HUES64 (cell line): ENCODE data around the gene TEDC1.

Experiments used
- H3K27ac ChIP-seq: 2 replicates; pipeline ENCODE4 v1.7.0; 2013; ENCODE audit warnings: low read depth, low read length, inconsistent platforms
- H3K27me3 ChIP-seq: 2 replicates; pipeline ENCODE4 v1.6.1; 2013; ENCODE audit warnings: mild to moderate bottlenecking, low read length; ENCODE audit not compliant: insufficient read depth
- H3K36me3 ChIP-seq: 2 replicates; pipeline ENCODE4 v1.6.1; 2013; ENCODE audit warnings: mild to moderate bottlenecking, low read length; ENCODE audit not compliant: insufficient read depth
- H3K4me1 ChIP-seq: 2 replicates; pipeline ENCODE4 v1.6.1; 2013; ENCODE audit warnings: mild to moderate bottlenecking, low read length, moderate library complexity; ENCODE audit not compliant: insufficient read depth
- H3K4me3 ChIP-seq: 2 replicates; pipeline ENCODE4 v1.5.1; 2013; ENCODE audit warnings: mild to moderate bottlenecking, low read length, moderate library complexity
- H3K9ac ChIP-seq: 2 replicates; pipeline ENCODE4 v1.6.1; 2013; ENCODE audit warnings: mild to moderate bottlenecking, low read depth, low read length
- H3K9me3 ChIP-seq: 2 replicates; pipeline ENCODE4 v1.6.1; 2013; ENCODE audit warnings: low read depth, low read length; ENCODE audit not compliant: insufficient read depth
- WGBS: fragments of 150-250, 120-280 bp; methylation state at CpG from one replicate; pipeline ENCODE4 v1.1.7; 2013; ENCODE audit warnings: missing lambda C conversion rate; 5-methylcytosine and 5-hydroxymethylcytosine counted together

Gene TEDC1

DNA sequence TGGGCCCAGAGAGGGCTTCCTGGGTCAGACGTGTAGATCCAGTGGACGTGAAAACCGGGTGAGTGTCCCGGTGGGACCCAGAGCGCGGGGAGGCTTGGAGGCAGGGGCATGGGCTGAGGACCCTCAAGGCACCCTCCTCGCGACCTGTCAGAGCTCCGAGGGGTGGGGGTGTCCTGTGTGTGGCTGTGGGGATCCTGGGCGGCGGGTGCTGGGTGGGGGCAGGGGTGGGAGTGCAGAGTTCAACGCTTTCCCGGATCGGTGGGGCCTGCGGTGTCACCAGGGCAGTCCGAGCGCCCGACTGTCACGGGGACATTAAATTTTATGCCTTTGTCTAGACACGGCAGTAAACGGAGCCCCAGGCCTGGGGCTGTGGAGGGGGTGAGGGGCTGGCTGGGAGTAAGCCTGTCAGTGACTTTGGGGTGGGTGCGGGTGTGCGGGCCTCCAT lies 36.4 kb downstream of the TEDC1 start:
- H3K4me3 ChIP-seq = 0 out of 2 replicates have a peak overlapping the region, but pooled peaks have one; percentile 31
- H3K36me3 ChIP-seq = no peaks in the 10 kb centered on the region
- 65% methylated on average over 23 of the region's 23 CpGs for WGBS
- H3K27me3 ChIP-seq = peaks cover 53% of the 10 kb centered on the region
- H3K9ac ChIP-seq = no peak overlapping the region
- H3K4me1 ChIP-seq = no peaks in the 10 kb centered on the region
- H3K27ac ChIP-seq = no peak overlapping the region
- peaks cover 10% of the 10 kb centered on the region; the same call in 1 of the 2 replicates for H3K9me3 ChIP-seq

DNA sequence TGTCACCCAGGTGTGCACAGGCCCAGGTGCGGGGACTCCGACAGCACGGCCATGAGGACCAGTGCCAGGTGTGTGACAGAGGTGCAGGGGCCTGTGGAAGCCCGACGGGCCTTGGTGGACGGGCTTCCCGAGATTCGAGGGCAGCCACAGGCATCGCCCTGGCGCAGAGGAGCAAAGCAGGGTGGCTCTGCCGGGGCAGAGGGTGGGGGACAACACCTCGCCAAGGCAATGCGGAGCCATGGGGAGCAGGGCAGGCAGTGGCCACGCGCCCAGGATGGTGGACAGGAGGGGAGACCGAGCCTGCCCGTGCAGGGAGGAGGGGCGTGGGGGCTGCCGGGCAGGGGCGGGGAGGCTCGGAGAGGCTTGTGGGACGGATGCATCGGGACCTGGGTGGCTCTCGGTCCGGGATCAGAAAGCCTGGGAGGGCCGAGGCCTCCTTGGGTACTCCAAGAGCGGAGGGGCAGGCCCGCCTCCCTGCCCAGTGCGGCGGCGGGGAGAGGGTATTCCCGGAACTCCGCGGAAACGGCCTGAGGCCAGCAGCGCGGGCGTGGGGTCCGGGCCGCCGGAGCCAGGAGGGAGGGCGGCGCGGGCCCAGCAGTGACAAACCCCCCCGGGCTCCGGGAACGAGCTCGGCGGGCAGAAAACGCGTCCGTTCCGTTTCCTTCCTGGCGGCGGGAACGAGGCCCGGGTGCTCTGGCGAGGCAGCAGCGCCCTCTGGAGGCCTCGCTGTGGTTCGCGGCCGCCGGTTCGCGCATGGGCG lies 37.0 kb downstream of the TEDC1 start:
- peak overlapping the region; percentile 45 for H3K4me3 ChIP-seq
- no peak overlapping the region for H3K9ac ChIP-seq
- H3K4me1 ChIP-seq = no peaks in the 10 kb centered on the region
- no peak overlapping the region for H3K27ac ChIP-seq
- WGBS = 24% methylated on average over 67 of the region's 67 CpGs
- H3K36me3 ChIP-seq = no peaks in the 10 kb centered on the region
- H3K9me3 ChIP-seq = peaks cover 10% of the 10 kb centered on the region; the same call in 1 of the 2 replicates
- H3K27me3 ChIP-seq = peaks cover 52% of the 10 kb centered on the region

DNA sequence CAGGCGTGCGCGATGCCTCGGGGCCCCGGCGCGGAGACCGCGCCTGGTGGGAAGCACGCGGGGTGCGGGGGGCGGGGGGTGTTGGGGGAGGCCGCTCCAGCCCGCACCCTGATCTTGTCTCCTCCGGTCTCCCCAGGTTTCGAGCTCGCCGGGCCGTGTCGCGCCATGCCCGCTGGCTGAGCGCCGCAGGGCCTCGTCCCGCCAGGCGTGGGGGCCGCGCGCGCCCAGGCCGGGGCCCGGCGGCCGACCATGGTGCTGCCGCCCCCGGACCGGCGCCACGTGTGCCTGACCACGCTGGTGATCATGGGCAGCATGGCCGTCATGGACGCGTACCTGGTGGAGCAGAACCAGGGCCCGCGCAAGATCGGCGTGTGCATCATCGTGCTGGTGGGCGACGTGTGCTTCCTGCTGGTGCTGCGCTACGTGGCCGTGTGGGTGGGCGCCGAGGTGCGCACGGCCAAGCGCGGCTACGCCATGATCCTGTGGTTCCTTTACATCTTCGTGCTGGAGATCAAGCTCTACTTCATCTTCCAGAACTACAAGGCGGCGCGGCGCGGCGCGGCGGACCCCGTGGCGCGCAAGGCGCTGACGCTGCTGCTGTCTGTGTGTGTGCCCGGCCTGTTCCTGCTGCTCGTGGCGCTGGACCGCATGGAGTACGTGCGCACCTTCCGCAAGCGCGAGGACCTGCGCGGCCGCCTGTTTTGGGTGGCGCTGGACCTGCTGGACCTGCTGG lies 37.7 kb downstream of the TEDC1 start:
- Histone ChIP-seq H3K4me3 (no peak overlapping the region), H3K9me3 (peaks cover 10% of the 10 kb centered on the region; the same call in 1 of the 2 replicates), H3K36me3 (no peaks in the 10 kb centered on the region), H3K9ac (no peak overlapping the region), H3K27me3 (peaks cover 47% of the 10 kb centered on the region), H3K27ac (no peak overlapping the region), H3K4me1 (no peaks in the 10 kb centered on the region)
- WGBS = 59% methylated on average over 88 of the region's 89 CpGs

- H3K9me3 ChIP-seq = peaks cover 10% of the 10 kb centered on the region; the same call in 1 of the 2 replicates
- no peak overlapping the region for H3K27ac ChIP-seq
- no peak overlapping the region for H3K4me3 ChIP-seq
- no peak overlapping the region for H3K9ac ChIP-seq
- H3K27me3 ChIP-seq = peaks cover 42% of the 10 kb centered on the region
- WGBS = 94% methylated on average over 24 of the region's 24 CpGs
- no peaks in the 10 kb centered on the region for H3K4me1 ChIP-seq
- H3K36me3 ChIP-seq = no peaks in the 10 kb centered on the region
Measured at GRCh38 chr14:105529319-105529568, 38.2 kb downstream of the TEDC1 start.

DNA sequence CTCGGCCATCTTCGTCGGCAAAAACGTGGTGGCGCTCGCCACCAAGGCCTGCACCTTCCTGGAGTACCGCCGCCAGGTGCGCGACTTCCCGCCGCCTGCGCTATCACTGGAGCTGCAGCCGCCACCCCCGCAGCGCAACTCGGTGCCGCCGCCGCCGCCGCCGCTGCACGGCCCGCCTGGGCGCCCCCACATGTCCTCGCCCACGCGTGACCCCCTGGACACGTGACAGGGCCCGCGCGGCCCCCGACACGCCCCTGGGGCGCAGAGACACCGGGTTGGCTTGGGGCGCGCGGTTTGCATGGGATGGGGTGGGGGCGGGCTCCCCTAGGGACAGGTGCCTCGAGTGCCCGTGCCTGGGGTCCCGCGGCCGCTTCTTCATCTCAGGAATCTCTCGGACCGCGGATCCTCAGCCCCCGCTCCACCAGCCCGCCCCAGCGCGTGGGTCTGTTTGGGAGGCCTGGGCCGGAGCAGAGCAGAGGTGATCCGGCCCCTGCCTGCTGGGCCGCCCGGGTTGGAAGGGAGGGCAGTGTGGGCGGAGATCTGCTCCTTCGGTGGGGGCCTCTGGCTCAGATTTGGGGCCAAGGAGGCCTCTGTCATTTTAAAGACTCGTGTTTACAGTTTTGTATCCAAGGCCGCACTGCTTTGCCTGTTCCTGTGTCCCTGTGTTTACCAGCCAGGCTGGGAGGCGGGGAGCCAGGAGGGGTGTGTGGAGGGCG lies 38.7 kb downstream of the TEDC1 start:
- H3K9me3 ChIP-seq = peaks cover 10% of the 10 kb centered on the region; the same call in 1 of the 2 replicates
- H3K4me1 ChIP-seq = no peaks in the 10 kb centered on the region
- peaks cover 37% of the 10 kb centered on the region for H3K27me3 ChIP-seq
- no peaks in the 10 kb centered on the region for H3K36me3 ChIP-seq
- no peak overlapping the region for H3K9ac ChIP-seq
- no peak overlapping the region for H3K4me3 ChIP-seq
- no peak overlapping the region for H3K27ac ChIP-seq
- WGBS = 90% methylated on average over 63 of the region's 63 CpGs

DNA sequence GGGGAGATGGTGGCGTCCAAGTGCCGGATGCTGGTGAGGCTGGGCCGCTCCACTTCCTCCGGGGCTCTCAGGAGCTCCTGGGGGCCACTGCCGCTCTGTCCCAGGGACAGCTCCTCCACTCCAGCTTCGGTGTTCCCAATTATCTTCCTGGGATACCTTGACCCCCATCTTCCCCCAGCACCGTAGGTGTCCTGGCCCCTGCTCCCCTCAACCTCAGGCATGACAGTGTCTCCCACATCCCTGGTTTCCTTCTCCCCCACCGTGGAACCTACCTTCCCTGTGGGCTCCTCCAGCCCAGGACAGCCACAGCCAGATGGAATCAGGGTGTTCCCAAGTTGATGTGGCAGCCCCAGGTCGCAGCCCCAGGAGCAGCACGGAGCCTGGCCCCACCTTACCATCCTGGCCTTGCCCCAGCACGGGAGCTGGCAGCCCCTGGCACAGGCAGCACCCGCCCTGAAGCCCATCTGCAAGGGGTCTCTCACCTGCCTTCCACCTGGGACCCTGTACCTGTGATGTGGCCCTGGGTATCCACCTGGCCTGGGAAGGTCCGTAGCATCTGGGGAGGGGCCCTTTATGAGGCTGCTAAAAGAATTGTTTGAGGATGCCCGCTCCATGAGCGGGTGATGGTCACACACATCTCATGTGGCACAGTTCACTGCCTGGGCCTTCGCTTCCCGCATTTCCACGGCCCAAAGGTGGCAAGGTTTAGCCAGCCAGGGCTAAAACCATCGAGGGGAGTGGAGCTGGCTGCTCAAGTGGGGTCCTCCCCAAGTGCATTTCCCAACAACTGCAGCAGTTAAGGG lies 39.4 kb downstream of the TEDC1 start:
- H3K4me3 ChIP-seq = no peak overlapping the region
- no peak overlapping the region for H3K9ac ChIP-seq
- H3K9me3 ChIP-seq = peaks cover 10% of the 10 kb centered on the region; the same call in 1 of the 2 replicates
- no peaks in the 10 kb centered on the region for H3K4me1 ChIP-seq
- H3K27ac ChIP-seq = no peak overlapping the region
- WGBS = 80% methylated on average over 19 of the region's 19 CpGs
- H3K27me3 ChIP-seq = peaks cover 31% of the 10 kb centered on the region
- no peaks in the 10 kb centered on the region for H3K36me3 ChIP-seq

DNA sequence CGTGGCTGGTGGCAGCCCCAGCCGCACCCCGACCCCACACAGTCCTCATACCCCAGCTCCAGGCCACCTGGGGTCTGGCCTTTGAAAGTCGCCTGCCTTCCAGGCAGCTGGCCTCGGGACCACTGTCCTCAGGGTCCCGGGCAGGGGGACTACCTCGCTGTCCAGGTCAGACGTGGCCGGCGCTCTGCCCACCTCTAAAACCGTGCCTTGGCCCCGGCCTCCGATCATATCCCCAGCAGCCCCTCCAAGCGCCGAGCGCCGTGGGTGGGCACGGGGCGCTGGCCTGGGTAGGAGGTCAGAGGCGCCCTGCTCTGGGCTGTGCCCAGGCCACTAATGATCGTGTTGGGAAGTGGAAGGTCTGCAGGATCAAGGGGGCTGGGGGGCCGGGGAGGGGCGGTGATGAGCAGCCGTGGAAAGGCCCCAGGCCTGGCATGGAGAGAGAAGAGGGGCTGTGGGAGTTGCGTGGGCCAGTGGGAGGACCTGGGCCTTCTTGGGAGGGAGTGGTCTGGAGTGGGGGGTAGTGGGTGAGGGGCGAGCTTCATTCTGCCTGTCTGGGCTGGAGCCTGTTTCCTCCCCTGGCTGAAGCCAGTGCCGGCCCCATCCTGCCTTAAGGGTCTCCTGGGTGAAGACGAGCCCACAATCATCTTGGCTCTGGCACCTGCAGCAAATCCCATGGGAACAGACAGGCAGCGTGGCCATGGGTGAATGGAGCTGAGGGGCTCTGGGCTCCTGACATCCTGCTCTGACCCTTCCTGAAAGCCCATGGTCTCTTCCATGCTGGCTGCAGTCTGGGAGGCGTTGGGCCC lies 40.2 kb downstream of the TEDC1 start:
- no peak overlapping the region for H3K4me3 ChIP-seq
- no peaks in the 10 kb centered on the region for H3K36me3 ChIP-seq
- H3K4me1 ChIP-seq = no peaks in the 10 kb centered on the region
- H3K9ac ChIP-seq = no peak overlapping the region
- H3K27ac ChIP-seq = no peak overlapping the region
- peaks cover 23% of the 10 kb centered on the region for H3K27me3 ChIP-seq
- H3K9me3 ChIP-seq = peaks cover 10% of the 10 kb centered on the region; the same call in 1 of the 2 replicates
- 87% methylated on average over 30 of the region's 30 CpGs for WGBS

DNA sequence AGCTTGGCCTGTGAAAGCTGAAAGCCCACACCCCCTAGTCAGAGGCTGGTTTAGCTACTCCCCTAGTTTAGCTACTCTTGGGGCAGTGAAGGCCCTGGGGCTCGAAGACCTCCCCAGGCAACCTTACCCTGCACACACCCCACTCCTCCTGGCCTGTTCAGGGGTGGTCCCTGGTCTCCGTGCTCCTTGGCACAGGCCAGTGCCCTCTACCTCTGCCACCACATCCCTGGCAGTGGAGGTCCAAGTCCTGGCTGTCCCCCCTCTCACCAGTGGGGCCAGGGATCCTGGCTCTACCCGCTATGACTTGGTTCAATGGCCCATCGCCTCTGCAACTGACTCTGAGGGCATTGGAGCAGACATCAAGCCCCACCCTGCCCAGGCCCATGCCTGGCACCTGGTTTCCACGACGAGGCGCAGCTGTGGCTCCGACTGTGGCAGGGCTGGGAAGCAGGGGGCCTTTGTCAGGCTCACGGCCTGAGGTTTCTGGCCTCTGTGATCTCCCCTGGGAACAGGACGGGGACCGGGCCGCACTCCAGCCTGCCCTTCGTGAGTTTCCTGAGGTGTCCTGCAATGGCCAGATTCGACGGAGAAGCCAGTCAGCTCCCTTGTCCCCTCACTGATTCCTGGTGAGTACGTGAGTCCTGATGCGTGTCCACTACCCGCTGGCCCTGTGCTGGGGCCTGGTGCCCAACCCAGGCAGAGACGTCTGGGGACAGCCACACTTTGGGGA lies 41.0 kb downstream of the TEDC1 start:
- H3K27ac ChIP-seq = no peak overlapping the region
- H3K9ac ChIP-seq = no peak overlapping the region
- H3K36me3 ChIP-seq = no peaks in the 10 kb centered on the region
- H3K27me3 ChIP-seq = peaks cover 19% of the 10 kb centered on the region
- H3K9me3 ChIP-seq = peaks cover 11% of the 10 kb centered on the region; the same call in 1 of the 2 replicates
- no peak overlapping the region for H3K4me3 ChIP-seq
- 87% methylated on average over 19 of the region's 19 CpGs for WGBS
- H3K4me1 ChIP-seq = no peaks in the 10 kb centered on the region

GRCh38 chr14:105532735-105533141 lies 41.7 kb downstream of the TEDC1 start:
- WGBS = 55% methylated on average over 10 of the region's 10 CpGs
- H3K4me1 ChIP-seq = no peaks in the 10 kb centered on the region
- H3K27ac ChIP-seq = no peak overlapping the region
- peaks cover 12% of the 10 kb centered on the region; the same call in 1 of the 2 replicates for H3K9me3 ChIP-seq
- H3K27me3 ChIP-seq = peaks cover 12% of the 10 kb centered on the region
- no peak overlapping the region for H3K9ac ChIP-seq
- H3K4me3 ChIP-seq = no peak overlapping the region
- H3K36me3 ChIP-seq = no peaks in the 10 kb centered on the region
